Panc1 (cell line): ENCODE measurements around the gene PCDHGB2.

Experiments used
- CTCF ChIP-seq: fragments of 450-650 bp; IDR thresholded peaks from 2 replicates; pipeline ENCODE4 v1.5.1; 2017; ENCODE audit warnings: mild to moderate bottlenecking
- POLR2AphosphoS5 ChIP-seq: IDR thresholded peaks from 2 replicates; pipeline ENCODE4 v1.6.1; 2012; ENCODE audit warnings: mild to moderate bottlenecking, low read depth, low read length, moderate library complexity
- SIN3A ChIP-seq: IDR thresholded peaks from 2 replicates; pipeline ENCODE4 v1.6.1; 2012; ENCODE audit warnings: low read depth, mild to moderate bottlenecking, low read length, moderate library complexity, borderline replicate concordance; ENCODE audit not compliant: insufficient read depth
- TCF7L2 ChIP-seq: IDR thresholded peaks from 2 replicates; pipeline ENCODE4 v1.6.1; 2011; ENCODE audit warnings: mild to moderate bottlenecking, low read depth, low read length, inconsistent platforms

DNA sequence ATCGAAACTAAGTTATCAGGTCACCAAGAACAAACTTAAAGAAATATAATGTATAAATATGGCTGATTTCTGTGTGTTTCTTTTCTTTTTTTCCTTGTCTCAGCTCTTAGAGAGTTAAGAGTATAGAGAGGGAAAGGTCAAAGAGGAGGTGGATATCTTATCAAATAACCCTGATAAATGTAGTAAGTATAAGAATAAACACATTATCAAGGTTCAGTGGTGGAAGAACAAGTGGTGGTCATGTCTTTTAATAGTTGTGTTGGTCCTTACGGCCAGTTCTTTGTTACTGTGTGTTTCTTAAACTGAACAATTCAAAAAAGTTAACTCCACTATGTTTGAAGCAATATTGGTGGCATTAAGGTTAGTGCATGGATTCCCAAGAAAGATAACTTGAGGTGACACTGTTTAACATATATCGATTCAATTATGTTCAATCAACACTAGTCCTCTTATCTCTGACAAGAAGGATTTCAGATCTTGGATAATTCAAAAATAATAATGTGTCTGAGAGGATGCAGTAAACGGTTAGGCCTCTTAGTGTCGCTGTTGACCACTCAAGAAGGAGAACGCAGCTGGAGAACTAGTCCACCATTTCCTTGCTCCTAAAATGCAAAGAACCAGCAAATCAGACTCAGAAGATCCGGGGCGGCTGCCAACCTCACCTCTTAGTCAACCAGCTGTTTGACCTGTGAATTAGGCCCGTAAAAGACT is 16.4 kb upstream of the PCDHGB2 start, which contains the start of gene PCDHGA3:
- peak; percentile 38 for TF ChIP-seq CTCF
- no peak for TF ChIP-seq POLR2AphosphoS5
- no peak for TF ChIP-seq TCF7L2
- TF ChIP-seq SIN3A: no peak
